C4-2B (cell line): ENCODE data around the gene KLF15.

Experiments used
- H3K27ac ChIP-seq: fragments of 450-650 bp; 2 replicates; pipeline ENCODE4 v1.5.1; 2017
- ZFX ChIP-seq: fragments of 450-650 bp; IDR thresholded peaks from 2 replicates; pipeline ENCODE4 v1.6.1; 2017
- TF ChIP-seq, protein P1 (sequence below): fragments of 450-650 bp; conservative IDR thresholded peaks from 2 replicates; pipeline ENCODE4 v1.5.1; 2017; ENCODE audit warnings: mild to moderate bottlenecking

KLF15 gene

DNA sequence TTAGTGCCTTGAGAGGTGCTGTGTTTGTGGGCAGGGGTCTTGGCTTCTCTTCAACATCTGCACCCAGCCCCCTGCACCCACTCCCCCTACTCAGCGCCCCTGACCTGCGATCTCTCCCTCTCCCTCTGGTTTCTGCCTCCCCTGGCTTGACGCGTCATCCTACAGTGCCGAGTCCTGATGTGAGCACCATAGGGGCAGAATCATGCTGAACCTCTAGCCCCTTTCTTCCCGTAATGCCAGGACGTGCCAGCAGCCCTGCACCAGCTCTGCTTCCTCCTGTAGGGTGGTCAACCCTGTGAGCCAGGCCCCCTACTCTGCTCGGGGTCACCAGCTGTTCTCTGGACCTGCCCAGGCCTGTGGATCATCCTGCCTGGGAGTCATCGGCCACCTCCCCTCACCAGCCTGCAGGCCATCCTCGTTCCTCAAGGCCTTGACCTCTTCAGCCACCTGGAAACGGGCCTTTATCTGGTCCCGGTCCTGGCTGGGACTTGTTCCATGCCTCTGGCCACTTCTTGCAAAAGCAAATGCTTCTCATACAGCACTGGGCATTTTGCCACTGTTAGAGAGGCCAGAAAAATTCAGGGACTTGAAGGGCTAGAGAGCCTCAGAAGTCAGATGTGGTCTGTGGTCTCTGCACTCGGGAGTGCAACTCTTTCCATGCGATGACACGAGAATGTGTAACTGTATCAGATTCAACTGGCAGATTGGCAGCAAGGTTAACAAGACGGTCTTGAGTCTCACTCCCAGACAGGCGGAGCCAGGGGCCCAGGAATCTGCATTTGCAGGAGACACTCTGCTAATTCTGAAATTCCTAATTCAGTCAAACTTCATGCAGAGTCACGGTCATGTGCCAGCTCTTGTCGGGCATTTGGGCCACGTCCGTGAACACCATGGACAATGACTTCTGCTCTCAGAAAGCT lies 16.7 kb upstream of the KLF15 start:
- TF ChIP-seq ZFX = no peak
- TF ChIP-seq, protein P1, sequence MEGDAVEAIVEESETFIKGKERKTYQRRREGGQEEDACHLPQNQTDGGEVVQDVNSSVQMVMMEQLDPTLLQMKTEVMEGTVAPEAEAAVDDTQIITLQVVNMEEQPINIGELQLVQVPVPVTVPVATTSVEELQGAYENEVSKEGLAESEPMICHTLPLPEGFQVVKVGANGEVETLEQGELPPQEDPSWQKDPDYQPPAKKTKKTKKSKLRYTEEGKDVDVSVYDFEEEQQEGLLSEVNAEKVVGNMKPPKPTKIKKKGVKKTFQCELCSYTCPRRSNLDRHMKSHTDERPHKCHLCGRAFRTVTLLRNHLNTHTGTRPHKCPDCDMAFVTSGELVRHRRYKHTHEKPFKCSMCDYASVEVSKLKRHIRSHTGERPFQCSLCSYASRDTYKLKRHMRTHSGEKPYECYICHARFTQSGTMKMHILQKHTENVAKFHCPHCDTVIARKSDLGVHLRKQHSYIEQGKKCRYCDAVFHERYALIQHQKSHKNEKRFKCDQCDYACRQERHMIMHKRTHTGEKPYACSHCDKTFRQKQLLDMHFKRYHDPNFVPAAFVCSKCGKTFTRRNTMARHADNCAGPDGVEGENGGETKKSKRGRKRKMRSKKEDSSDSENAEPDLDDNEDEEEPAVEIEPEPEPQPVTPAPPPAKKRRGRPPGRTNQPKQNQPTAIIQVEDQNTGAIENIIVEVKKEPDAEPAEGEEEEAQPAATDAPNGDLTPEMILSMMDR = no peak
- H3K27ac ChIP-seq = no peak overlapping the region

DNA sequence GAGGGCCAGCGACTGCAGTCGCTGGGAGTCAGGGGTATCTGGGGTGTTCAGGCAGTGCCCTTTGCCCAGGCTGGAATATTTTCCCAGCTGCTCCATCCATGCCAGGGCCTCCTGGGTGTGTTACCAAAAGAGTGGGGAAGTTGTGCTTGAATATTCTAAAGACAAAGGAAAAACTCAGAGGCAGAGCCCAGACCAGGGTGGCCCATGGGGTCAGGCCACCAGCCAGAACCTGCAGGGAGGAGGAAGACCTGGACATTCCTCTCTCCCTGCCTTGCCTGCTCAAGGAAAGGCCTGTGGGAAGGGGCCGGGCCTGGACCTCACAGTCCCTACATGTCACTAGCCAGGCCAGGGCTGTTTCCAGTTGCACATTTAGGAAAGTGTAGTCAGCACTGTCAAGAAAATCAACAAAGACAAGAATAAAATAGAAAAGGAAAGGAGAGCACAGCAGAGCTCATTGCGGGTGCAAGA lies 16.0 kb upstream of the KLF15 start:
- no peak for TF ChIP-seq ZFX
- TF ChIP-seq, protein P1 = no peak
- no peak overlapping the region for H3K27ac ChIP-seq

DNA sequence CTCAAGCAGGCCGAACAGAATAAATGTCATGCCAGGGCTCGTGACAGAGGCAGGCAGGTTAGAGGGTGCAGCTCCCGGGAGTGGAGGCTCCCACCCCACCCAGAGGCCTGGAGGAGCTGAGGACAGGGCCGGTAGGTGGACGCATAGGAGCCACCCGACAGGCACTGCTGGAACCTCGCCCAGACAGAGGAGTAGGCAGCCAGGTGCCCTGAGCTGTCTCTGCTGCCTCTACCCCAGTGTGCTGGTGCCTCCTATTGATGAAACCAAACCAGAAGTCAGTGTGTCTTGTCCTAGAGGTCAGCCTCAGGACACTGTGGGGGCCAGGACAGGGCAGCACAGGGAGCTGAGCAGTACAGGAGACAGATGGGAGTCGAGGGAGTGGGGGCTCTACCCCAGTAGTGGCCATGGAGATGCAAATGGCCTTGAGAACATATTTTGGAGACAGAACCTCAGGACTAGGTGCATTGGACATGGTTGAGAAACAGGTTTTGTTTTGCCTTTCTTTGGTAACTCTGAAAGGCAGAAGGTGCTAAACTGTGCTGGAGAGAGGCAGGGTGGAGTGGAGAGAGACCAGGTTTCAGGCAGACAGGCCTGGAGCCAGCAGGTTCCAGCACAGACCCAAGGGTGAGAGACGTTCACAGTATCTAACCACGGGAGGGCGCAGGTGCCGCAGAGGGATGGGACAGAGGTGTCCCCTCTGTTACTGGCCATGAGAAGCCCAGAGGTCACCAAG lies 15.4 kb upstream of the KLF15 start:
- TF ChIP-seq, protein P1 = no peak
- no peak for TF ChIP-seq ZFX
- H3K27ac ChIP-seq = no peak overlapping the region

DNA sequence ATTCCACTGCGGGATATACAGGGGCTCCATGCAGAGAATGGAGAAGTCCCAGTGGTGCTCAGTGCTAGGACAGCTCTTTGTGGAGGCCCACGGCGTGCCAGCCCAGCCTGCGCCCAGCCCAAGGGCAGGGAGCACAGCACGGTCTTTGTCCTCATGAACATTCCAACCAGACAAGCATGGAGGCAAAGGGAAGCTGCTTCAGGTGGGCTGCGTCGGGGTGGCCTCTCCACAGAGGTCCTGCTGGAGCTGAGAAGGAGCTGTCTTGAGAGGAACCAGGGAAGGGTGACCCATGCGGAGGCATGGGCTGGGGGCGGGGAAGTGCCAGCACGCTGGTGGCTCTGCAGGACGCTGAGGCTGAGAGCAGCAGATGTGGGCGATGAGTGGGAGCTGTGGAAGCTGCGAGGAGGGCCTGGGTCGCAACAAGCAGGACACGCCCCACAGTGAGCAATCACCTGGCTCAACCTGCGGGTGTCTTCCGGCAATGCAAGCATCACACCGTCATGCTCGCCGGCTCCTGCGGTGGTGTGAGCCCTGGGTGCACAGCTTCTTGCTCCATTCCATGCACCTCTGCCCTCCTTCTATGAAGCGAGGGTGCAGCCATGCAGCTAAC lies 14.0 kb upstream of the KLF15 start:
- no peak overlapping the region for H3K27ac ChIP-seq
- TF ChIP-seq, protein P1 = no peak

DNA sequence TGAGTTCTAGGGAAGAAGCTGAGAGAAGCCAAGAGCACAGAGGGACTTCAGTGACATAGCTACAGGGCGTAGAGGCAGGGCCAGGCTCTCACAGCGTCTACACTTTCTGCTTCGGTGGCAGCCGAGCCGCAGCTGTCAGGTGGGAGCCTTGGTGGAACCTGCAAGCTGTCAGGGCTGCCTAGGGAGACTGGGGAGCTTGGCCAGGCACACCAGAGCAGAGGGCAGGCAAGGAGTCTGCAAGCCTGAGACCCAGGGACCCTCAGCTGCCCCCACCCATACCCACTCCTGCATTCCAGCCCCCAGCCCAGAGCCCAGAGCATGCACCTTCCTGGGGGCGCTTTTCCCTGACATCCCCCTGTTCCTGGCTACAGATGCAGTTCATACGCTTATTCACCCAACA lies 13.4 kb upstream of the KLF15 start:
- TF ChIP-seq, protein P1 = no peak
- TF ChIP-seq ZFX = no peak
- no peak overlapping the region for H3K27ac ChIP-seq

DNA sequence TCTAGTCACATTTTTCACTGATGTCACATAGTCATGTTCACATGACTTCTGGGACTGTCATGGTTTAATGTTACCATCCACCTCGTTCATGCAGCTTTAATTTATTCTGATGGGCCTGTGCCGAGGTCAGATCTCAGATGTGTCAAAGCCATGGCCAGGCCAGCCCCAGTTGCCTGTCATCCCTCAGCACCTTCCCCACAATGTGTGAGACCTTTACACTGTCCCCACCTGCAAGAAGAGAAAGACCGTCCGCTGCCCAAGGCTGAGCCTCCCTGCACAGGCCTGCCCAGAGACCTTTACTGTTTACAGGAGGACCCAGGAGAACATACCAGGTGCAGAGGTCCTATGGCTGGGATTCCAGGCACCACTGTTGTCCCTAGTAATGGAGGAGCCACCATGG lies 12.8 kb upstream of the KLF15 start:
- TF ChIP-seq, protein P1 = no peak
- TF ChIP-seq ZFX = no peak
- H3K27ac ChIP-seq = no peak overlapping the region
